ENCODE results near the gene HES1.

DNA sequence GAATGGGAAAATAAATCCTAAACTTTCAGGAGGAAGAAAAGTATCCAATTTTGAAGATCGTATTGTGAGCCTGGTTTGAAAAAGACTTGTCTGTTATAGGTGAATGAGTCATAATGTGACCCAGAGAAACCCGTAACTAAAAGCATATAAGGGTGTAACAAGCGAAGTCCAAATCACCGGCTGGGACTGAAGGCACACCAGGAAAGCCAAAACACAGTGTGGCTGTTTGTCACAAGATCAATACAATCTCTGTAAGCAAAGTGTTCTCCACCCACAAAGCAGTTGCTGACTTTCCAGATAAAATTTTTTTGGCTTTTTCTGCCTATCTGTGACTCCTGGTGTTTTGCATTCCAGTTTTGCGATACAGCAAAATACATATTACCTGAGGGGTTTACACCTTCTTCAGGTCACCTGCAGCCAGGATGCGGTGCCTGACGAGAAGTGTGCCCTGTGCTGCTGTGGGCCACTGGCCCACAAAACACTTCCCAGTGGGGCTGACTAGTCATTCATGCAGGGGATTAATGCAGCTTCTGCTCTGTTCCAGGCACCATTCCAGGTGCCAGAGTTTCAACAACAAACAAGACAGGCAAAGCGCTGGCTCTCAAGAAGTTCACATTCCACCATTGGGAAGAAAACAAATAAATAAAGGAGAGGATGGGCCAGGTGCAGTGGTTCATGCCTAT lies 14.4 kb downstream of the HES1 start:
- TF ChIP-seq, protein P1, sequence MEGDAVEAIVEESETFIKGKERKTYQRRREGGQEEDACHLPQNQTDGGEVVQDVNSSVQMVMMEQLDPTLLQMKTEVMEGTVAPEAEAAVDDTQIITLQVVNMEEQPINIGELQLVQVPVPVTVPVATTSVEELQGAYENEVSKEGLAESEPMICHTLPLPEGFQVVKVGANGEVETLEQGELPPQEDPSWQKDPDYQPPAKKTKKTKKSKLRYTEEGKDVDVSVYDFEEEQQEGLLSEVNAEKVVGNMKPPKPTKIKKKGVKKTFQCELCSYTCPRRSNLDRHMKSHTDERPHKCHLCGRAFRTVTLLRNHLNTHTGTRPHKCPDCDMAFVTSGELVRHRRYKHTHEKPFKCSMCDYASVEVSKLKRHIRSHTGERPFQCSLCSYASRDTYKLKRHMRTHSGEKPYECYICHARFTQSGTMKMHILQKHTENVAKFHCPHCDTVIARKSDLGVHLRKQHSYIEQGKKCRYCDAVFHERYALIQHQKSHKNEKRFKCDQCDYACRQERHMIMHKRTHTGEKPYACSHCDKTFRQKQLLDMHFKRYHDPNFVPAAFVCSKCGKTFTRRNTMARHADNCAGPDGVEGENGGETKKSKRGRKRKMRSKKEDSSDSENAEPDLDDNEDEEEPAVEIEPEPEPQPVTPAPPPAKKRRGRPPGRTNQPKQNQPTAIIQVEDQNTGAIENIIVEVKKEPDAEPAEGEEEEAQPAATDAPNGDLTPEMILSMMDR (conservative IDR thresholded peaks at IDR 0.05 in 1 of 2, IDR thresholded peaks at IDR 0.05 in 1 of 2; ENCODE audit: extremely low read depth in 1 of 2, insufficient read depth in 1 of 2, low read depth in 1 of 2, low read length in 2 of 2): no peak
- TF ChIP-seq EZH2 (IDR thresholded peaks at IDR 0.05; ENCODE audit: borderline replicate concordance, low read length): no peak
